GM12865 (cell line): ENCODE measurements around the gene RNU11.
"Not testable (repeated sequence)": the region's sequence is repeated elsewhere in the genome, so short reads cannot be mapped to it uniquely, and the experiment has no call there.

Experiments
- DNase-seq: peaks from one replicate; pipeline ENCODE4 v3.0.0; 2010; ENCODE audit warnings: low read depth
- H3K4me3 ChIP-seq: 2 replicates; pipeline ENCODE4 v1.5.1; 2011; ENCODE audit warnings: mild to moderate bottlenecking, low read depth, low read length, control low read depth
- TF ChIP-seq, protein P1 (sequence below): IDR thresholded peaks from 2 replicates; pipeline ENCODE4 v1.5.1; 2011; ENCODE audit warnings: low read length, control low read depth, low read depth, inconsistent platforms; ENCODE audit not compliant: insufficient read depth; ENCODE audit errors: missing control alignments

RNU11 gene

DNA sequence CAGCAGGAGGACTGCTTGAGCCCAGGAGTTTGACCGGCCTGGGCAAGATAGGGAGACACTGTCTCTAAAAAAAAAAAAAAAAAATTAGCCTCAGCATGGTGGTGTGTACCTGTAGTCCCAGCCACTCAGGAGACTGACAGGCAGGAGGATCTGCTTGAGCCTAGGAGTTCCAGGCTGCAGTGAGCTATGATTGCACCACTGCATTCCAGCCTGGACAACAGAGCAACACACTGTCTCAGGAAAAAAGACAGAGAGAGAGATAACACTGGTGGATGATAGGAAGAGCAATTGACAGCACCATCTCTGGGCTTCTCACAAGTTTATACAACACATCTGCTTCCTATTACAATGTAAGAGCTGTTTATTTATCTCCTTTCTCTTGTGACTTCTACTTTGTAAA is 2.4 kb upstream of the RNU11 start:
- TF ChIP-seq, protein P1, sequence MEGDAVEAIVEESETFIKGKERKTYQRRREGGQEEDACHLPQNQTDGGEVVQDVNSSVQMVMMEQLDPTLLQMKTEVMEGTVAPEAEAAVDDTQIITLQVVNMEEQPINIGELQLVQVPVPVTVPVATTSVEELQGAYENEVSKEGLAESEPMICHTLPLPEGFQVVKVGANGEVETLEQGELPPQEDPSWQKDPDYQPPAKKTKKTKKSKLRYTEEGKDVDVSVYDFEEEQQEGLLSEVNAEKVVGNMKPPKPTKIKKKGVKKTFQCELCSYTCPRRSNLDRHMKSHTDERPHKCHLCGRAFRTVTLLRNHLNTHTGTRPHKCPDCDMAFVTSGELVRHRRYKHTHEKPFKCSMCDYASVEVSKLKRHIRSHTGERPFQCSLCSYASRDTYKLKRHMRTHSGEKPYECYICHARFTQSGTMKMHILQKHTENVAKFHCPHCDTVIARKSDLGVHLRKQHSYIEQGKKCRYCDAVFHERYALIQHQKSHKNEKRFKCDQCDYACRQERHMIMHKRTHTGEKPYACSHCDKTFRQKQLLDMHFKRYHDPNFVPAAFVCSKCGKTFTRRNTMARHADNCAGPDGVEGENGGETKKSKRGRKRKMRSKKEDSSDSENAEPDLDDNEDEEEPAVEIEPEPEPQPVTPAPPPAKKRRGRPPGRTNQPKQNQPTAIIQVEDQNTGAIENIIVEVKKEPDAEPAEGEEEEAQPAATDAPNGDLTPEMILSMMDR, result no peak
- no peak for DNase-seq

DNA sequence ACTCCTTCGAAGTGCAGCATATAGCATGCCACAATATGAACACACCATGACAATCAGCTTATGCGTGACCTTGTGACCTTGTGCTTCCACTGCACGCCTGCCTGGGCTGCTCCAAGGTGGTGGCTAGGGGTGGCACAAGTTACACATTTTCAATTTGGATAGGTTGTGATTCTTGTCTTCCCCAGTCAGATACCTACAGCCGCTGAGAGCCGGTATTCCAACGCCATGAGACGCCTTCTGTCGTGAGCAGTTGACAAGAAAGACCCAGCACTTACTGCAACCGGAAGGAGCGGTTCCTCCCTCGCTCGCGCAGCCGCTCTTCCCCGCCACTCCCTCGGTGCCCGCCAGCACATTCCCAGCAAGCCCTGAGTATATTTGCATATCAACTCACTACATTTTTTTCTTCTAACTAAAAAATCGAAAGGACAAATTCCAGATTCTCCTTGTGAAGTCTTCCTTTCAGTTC is 359 bp upstream of the RNU11 start:
- TF ChIP-seq, protein P1, result no peak
- peak; percentile 98 for DNase-seq
- peak overlapping the region; percentile 89 for H3K4me3 ChIP-seq

More for the DNA sequence above, 2.4 kb upstream of the RNU11 start:
- no peak overlapping the region for H3K4me3 ChIP-seq

DNA sequence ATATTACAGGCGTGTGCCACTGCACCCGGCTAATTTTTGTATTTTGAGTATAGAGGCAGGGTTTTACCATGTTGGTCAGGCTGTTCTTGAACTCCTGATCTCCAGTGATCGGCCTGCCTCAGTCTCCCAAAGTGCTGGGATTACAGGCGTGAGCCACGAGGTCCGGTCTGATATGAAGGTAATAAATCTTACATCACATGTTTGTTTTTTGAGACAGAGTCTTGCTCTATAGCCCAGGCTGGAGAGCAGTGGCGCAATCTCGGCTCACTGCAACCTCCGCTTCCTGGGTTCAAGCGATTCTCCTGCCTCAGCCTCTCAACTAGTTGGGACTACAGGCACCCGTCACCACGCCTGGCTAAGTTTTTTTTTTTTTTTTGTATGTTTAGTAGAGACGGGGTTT is 4.7 kb downstream of the RNU11 start:
- H3K4me3 ChIP-seq, result not testable (repeated sequence)

DNA sequence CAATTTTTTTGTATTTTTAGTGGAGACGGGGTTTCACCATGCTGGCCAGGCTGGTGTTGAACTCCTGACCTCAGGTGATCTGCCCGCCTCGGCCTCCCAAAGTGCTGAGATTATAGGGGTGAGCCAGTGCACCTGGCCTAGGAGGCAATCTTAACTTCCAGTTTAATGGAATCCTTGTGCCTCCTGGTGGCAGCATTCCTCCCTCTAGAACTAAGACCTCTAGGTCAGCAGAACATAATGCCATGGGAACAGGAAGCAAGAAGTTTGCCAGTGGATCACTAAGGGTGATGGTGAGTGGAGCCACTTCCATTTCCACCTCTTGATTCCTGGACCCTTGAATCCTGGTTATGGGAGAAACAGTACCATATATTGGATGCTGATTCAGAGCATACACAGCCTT is 5.5 kb downstream of the RNU11 start:
- not testable (repeated sequence) for H3K4me3 ChIP-seq
- TF ChIP-seq, protein P1, result peak; percentile 11
- peak; percentile 30 for DNase-seq

More for the DNA sequence above, 4.7 kb downstream of the RNU11 start:
- DNase-seq, result not testable (repeated sequence)

DNA sequence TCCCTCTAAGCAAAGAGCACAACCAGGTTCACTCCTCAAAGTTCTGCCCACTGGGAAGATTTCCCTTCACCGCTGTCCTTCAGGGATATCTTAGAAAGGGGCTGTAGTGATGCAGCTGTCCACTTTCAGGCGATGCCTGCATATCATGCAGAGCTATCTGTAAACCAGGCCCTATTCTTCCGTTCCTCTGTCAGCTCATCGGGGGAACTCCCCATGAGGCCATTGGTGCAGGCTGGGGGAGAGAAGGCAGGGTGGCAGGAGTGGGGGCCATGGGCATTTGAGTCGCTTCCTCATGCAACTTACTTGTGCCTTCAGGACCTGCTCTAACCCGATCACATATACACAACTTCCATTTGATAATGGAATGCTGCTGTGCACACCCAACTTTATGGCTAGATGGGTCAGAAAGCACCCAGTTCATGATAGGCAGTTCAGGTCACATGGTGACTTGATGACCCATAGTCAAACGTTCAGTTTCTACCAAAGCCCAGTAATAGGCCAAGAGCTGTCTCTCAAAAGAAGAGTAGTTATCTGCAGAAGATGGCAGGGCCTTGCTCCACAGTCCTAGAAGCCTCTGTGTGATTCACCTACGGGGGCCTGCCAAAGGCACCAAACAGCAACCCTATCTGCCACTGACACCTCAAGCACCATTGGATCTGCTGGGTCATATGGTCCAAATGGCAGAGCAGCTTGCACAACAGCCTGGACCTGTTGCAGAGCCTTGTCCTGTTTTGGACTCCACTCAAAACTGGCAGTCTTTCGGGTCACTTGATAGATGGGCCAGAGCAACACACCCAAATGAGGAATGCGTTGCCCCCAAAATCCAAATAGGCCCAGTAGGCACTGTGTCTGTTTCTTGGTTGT is 7.3 kb downstream of the RNU11 start:
- H3K4me3 ChIP-seq, DNase-seq: not testable (repeated sequence)

DNA sequence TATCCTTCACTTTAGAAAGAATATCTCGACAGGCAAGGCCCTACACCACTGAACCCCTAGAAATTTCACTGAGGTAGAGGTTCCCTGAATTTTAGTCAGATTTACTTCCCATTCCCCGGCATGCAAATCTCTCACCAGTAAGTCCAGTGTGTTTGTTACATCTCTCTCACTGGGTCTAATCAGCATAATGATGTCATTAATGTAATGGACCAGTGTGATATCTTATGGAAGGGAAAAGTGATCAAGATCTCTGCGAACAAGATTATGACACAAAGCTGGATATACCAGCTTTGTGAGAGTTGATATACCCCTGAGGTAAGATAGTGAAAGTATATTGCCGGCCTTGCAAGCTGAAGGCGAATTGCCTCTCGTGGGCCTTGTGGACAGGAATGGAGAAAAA is 7.9 kb downstream of the RNU11 start:
- no peak for DNase-seq
- TF ChIP-seq, protein P1, result no peak
- H3K4me3 ChIP-seq, result no peak overlapping the region

DNA sequence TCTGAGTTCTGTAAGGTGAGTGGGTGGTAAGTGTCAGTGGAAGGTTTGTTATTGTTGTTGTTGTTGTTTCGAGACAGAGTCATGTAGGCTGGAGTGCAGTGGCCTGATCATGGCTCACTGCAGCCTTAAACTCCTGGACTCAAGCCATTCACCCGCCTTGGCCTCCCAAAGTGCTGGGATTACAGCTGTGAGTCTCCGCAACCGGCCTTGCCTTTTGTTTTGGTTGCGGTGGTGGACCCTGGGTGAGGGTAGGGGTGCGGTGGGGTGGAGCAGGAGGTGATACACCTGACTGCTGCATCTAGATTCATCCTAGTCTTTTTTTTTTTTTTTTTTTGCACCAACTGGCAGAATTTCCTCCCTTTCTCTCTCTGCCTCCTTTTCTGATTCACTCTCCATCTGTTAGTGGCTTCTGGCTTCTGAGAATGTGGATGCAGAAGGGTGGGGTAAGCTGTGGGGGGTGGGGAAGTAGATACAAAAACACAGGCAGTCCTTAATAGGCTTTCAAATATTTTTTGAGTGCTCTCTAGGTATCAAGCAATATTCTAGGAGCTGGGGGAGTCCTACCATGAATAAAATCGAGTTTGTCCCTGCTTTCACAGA is 15.6 kb downstream of the RNU11 start:
- H3K4me3 ChIP-seq, result no peak overlapping the region
- TF ChIP-seq, protein P1, result no peak
- DNase-seq, result no peak

DNA sequence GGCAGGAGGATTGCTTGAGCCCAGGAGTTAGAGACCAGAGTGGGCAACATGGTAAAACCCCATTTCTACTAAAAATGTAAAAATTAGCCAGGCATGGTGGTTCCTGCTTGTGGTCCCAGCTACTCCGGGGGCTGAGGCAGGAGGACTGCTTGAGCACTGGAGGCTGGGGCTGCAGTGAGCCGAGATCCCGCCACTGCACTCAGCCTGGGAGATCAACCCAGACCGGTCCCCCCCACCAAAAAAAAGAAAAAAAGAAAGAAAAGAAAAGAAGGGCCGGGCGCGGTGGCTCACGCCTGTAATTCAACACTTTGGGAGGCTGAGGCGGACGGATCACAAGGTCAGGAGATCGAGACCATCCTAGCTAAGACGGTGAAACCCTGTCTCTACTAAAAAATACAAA is 18.4 kb downstream of the RNU11 start:
- H3K4me3 ChIP-seq, result no peak overlapping the region
- TF ChIP-seq, protein P1, result no peak
- no peak for DNase-seq
